Measurements from ENCODE around the gene LRP1-AS.

The LRP1-AS gene

GRCh38 chr12:57146961-57147944, at the start of gene LRP1-AS:
Gene LRP1-AS, minus strand, starts transcription at chr12:57147619.
- no peak for DNase-seq (ENCODE audit: low spot score)
- no peak for TF ChIP-seq CTCF (IDR thresholded peaks at IDR 0.05; ENCODE audit: borderline replicate concordance, control extremely low read depth, extremely low read depth, insufficient read depth, missing control alignments)
- in situ Hi-C loops (cut with MboI; ENCODE audit: low sequenced_read_pairs, unreplicated experiment): no loop called here

DNA sequence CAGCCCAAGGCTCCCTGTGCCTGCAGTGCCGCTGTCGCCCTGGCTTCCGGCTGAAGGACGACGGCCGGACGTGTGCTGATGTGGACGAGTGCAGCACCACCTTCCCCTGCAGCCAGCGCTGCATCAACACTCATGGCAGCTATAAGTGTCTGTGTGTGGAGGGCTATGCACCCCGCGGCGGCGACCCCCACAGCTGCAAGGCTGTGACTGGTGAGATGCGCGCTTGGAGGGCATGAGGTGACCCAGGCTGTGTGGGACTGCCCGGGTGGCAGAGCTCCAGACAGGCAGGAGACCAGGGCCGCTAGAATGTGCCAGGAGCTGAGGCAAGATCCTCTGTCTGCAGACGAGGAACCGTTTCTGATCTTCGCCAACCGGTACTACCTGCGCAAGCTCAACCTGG, 49.5 kb upstream of the LRP1-AS start:
- TF ChIP-seq CTCF (IDR thresholded peaks at IDR 0.05; ENCODE audit: borderline replicate concordance, control extremely low read depth, extremely low read depth, insufficient read depth, missing control alignments): no peak
- DNase-seq (ENCODE audit: low spot score): no peak
- in situ Hi-C loops (cut with MboI; ENCODE audit: low sequenced_read_pairs, unreplicated experiment): no loop called here

GRCh38 chr12:57196439-57196838, 49.0 kb upstream of the LRP1-AS start:
- in situ Hi-C loops (cut with MboI; ENCODE audit: low sequenced_read_pairs, unreplicated experiment): no loop called here
- TF ChIP-seq CTCF (IDR thresholded peaks at IDR 0.05; ENCODE audit: borderline replicate concordance, control extremely low read depth, extremely low read depth, insufficient read depth, missing control alignments): no peak

DNA sequence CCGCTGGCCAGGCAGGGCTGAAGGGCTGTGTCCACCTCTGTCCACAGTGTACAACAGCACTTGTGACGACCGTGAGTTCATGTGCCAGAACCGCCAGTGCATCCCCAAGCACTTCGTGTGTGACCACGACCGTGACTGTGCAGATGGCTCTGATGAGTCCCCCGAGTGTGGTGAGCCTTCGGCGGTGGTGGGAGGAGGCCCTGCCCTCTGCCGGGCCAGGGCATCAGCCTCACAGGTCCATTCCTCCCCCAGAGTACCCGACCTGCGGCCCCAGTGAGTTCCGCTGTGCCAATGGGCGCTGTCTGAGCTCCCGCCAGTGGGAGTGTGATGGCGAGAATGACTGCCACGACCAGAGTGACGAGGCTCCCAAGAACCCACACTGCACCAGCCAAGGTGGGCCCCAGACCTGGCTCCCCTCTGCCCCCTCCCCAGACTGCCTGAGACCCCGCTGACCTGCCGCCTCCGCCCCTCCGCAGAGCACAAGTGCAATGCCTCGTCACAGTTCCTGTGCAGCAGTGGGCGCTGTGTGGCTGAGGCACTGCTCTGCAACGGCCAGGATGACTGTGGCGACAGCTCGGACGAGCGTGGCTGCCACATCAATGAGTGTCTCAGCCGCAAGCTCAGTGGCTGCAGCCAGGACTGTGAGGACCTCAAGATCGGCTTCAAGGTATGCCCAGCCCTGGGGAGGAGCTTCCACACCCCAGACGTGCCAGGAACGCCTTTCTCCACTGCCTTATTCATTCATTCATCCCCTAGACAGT, 48.4 kb upstream of the LRP1-AS start:
- no peak for DNase-seq (ENCODE audit: low spot score)
- TF ChIP-seq CTCF (IDR thresholded peaks at IDR 0.05; ENCODE audit: borderline replicate concordance, control extremely low read depth, extremely low read depth, insufficient read depth, missing control alignments): no peak
- in situ Hi-C loops (cut with MboI; ENCODE audit: low sequenced_read_pairs, unreplicated experiment): no loop called here

More at GRCh38 chr12:57196439-57196838, 49.0 kb upstream of the LRP1-AS start:
- no peak for DNase-seq (ENCODE audit: low spot score)

- no peak for TF ChIP-seq CTCF (IDR thresholded peaks at IDR 0.05; ENCODE audit: borderline replicate concordance, control extremely low read depth, extremely low read depth, insufficient read depth, missing control alignments)
- no peak for DNase-seq (ENCODE audit: low spot score)
- in situ Hi-C loops (cut with MboI; ENCODE audit: low sequenced_read_pairs, unreplicated experiment): no loop called here
Observed at GRCh38 chr12:57195186-57195585, 47.8 kb upstream of the LRP1-AS start.

DNA sequence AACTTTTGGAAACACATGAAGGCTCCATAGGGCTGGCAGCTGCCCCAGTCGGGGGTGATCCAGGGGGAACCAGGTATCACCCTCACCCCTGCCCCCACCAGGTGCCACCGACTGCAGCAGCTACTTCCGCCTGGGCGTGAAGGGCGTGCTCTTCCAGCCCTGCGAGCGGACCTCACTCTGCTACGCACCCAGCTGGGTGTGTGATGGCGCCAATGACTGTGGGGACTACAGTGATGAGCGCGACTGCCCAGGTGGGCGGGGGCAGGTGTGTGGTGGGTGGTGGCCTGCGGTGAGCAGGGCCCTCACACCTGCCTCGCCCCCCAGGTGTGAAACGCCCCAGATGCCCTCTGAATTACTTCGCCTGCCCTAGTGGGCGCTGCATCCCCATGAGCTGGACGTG, 46.8 kb upstream of the LRP1-AS start:
- no peak for DNase-seq (ENCODE audit: low spot score)
- no peak for TF ChIP-seq CTCF (IDR thresholded peaks at IDR 0.05; ENCODE audit: borderline replicate concordance, control extremely low read depth, extremely low read depth, insufficient read depth, missing control alignments)
- in situ Hi-C loops (cut with MboI; ENCODE audit: low sequenced_read_pairs, unreplicated experiment): no loop called here

All from GM13976 (cell line).